ENCODE results near the gene SULT1C4. TPM values are rescaled to one million over a fixed set of nuclear protein-coding genes. Genes with fewer than 3 reads are reported as not detected.

Gene SULT1C4
- total and polyA plus RNA-seq, 2 of the 8 experiments (the other 6 are each of a cell fraction or from before 2014, with no cell fraction given), result 1.5 to 2.1 TPM

DNA sequence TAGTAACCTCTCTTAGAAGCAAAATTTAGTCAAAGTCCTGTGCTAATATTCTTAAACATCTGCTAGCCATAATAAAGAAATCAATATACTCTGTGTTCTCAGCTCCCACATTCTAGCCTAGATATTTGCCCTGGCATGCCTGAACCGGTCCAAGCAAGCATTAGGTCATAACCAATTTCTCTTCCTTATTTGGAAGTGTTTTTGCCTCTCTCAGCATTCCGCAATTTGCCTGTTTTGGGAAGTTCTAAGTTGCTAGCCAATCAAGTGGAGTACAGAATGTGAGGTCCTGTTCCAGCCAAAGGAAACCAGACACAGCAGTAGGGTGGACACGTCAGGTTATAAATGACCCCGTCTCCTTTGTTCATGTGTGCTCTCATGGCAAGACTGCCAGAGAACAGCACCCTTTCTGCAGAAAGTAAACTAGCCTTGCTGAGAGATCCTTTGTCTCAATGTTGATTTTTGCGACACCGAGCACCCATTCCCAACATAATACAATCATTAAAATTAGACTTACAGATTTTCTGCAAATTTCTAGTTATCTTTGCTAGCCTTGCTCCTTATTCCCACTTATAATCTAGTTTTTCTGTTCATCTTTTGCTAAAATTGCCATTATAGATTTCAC, 13.0 kb upstream of the SULT1C4 start (continued):
- TF ChIP-seq POLR2AphosphoS5 (IDR thresholded peaks at IDR 0.05; ENCODE audit: low read depth, low read length) (no peak), BRCA1 (IDR thresholded peaks at IDR 0.05; ENCODE audit: low read depth, low read length) (no peak), MAFK (IDR thresholded peaks at IDR 0.05; ENCODE audit: low read depth, low read length) (0 out of 2 replicates have a peak, but pooled peaks have one; percentile 23), EP300 (IDR thresholded peaks at IDR 0.05; ENCODE audit: borderline replicate concordance in 1 of 2, low read depth in 2 of 2, low read length in 2 of 2) (no peak; a peak in 1 of 3 replicates), JUND (IDR thresholded peaks at IDR 0.05; ENCODE audit: low read length) (no peak), YY1 (IDR thresholded peaks at IDR 0.05; ENCODE audit: low read depth, low read length) (no peak), SUZ12 (IDR thresholded peaks at IDR 0.05; ENCODE audit: low read length) (no peak), TBP (IDR thresholded peaks at IDR 0.05; ENCODE audit: low read depth, low read length) (0 out of 2 replicates have a peak, but pooled peaks have one; percentile 35), ZNF274 (IDR thresholded peaks at IDR 0.05; ENCODE audit: borderline replicate concordance, extremely low read depth, low read length) (no peak), CREB1 (IDR thresholded peaks at IDR 0.05) (no peak), PHF8 (conservative IDR thresholded peaks at IDR 0.05; ENCODE audit: low read depth, low read length) (no peak), POLR2A (IDR thresholded peaks at IDR 0.05; ENCODE audit: control extremely low read depth in 1 of 2, low read depth in 2 of 2, low read length in 2 of 2) (peak in 1 of 2 experiments; percentile 50; a peak in 1 of 3 replicates), CHD1 (IDR thresholded peaks at IDR 0.05; ENCODE audit: low read depth, low read length) (no peak), SP4 (IDR thresholded peaks at IDR 0.05; ENCODE audit: low read length) (no peak), GABPA (IDR thresholded peaks at IDR 0.05; ENCODE audit: borderline replicate concordance, insufficient read depth, low read length) (no peak), JUN (IDR thresholded peaks at IDR 0.05; ENCODE audit: low read depth, low read length) (0 out of 2 replicates have a peak, but pooled peaks have one; percentile 24), FOSL1 (IDR thresholded peaks at IDR 0.05; ENCODE audit: insufficient read depth, low read depth, low read length) (no peak), RNF2 (IDR thresholded peaks at IDR 0.05; ENCODE audit: borderline replicate concordance, low read depth, low read length, missing control alignments, poor library complexity, severe bottlenecking) (no peak), SRF (IDR thresholded peaks at IDR 0.05; ENCODE audit: low read depth, low read length) (peak; percentile 97), KDM4A (IDR thresholded peaks at IDR 0.05; ENCODE audit: low read depth, low read length, severe bottlenecking) (no peak)
- TF ChIP-seq, protein P1, sequence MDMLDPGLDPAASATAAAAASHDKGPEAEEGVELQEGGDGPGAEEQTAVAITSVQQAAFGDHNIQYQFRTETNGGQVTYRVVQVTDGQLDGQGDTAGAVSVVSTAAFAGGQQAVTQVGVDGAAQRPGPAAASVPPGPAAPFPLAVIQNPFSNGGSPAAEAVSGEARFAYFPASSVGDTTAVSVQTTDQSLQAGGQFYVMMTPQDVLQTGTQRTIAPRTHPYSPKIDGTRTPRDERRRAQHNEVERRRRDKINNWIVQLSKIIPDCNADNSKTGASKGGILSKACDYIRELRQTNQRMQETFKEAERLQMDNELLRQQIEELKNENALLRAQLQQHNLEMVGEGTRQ (IDR thresholded peaks at IDR 0.05; ENCODE audit: low read length), result no peak
- TF ChIP-seq, protein P2, sequence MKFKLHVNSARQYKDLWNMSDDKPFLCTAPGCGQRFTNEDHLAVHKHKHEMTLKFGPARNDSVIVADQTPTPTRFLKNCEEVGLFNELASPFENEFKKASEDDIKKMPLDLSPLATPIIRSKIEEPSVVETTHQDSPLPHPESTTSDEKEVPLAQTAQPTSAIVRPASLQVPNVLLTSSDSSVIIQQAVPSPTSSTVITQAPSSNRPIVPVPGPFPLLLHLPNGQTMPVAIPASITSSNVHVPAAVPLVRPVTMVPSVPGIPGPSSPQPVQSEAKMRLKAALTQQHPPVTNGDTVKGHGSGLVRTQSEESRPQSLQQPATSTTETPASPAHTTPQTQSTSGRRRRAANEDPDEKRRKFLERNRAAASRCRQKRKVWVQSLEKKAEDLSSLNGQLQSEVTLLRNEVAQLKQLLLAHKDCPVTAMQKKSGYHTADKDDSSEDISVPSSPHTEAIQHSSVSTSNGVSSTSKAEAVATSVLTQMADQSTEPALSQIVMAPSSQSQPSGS (IDR thresholded peaks at IDR 0.05; ENCODE audit: low read length), result no peak; the same call in 1 of the 2 replicates

Measured in H1 (cell line).